HCT116 (cell line): ENCODE results near the gene OR10P1. TPM values are rescaled to one million over a fixed set of nuclear protein-coding genes. Genes with fewer than 3 reads are reported as not detected.

Source experiments
- ATAC-seq: fragments of 200-7000 bp; cut with Tn5 transposase; 2 replicates; pipeline ENCODE4 v1.9.1; 2020; ENCODE audit warnings: mild to moderate bottlenecking, moderate library complexity
- BruUV-seq: library from RNA; stranded (reverse); fragments of 400-500 nt; replicated peaks from 2 replicates; lab custom pipeline; 2021; lab: Mats Ljungman, UMichigan
- CTCF ChIA-PET: fragments of 300-600 bp; sonication (Branson Sonifier 250); formaldehyde crosslinking; loops from one replicate; lab custom pipeline; 2021; ENCODE audit warnings: antibody characterized with exemption; lab: Charles Lee
- POLR2A ChIA-PET: fragments of 300-600, 350-600 bp; sonication (Branson Sonifier 250); formaldehyde crosslinking; loops from one replicate; lab custom pipeline; 2021; ENCODE audit warnings: antibody characterized with exemption; lab: Charles Lee
- RAD21 ChIA-PET, 2 experiments: fragments of 300-600 bp; sonication (Branson Sonifier 250); formaldehyde crosslinking; loops; one replicate each; lab custom pipeline; 2023; ENCODE audit warnings: low total read pairs in 2 of 2; ENCODE audit not compliant: uncharacterized antibody in 2 of 2, unreplicated experiment in 2 of 2, low non-redundant PET in 1 of 2; lab: Charles Lee
- DNase-seq: peaks from one replicate; pipeline ENCODE4 v3.0.0-alpha.2; 2010; ENCODE audit warnings: low read depth, low spot score
- H2AFZ ChIP-seq: fragments of 200-600 bp; shearing (Covaris generic), sonication (generic); 2 replicates; pipeline ENCODE4 v1.6.1; 2017; ENCODE audit warnings: low read depth, mixed run types, mixed read lengths, antibody characterized with exemption, low read length; ENCODE audit not compliant: poor library complexity, severe bottlenecking
- H3K27ac ChIP-seq: 2 replicates; pipeline ENCODE4 v1.5.1; 2012; ENCODE audit warnings: low read depth, low read length
- H3K27me3 ChIP-seq: fragments of 200-600 bp; sonication (generic); 2 replicates; pipeline ENCODE4 v1.6.1; 2016; ENCODE audit warnings: mixed run types, low read length, mixed read lengths; ENCODE audit not compliant: insufficient read depth
- H3K36me3 ChIP-seq, 2 experiments: fragments of 200-500 bp in 1 of 2; fragments of 200-600 bp in 1 of 2; sonication (Bioruptor generic) in 1 of 2; sonication (generic) in 1 of 2; 2 replicates each; pipeline versions ENCODE4 v1.5.1 to v1.6.1; 2014 to 2016; ENCODE audit warnings: low read length in 2 of 2, inconsistent platforms in 1 of 2, mixed read lengths in 1 of 2, mixed run types in 1 of 2; ENCODE audit not compliant: insufficient read depth in 2 of 2, control insufficient read depth in 1 of 2
- H3K4me1 ChIP-seq, 2 experiments: fragments of 200-600 bp in 1 of 2; sonication (generic) in 1 of 2; 2 replicates each; pipeline versions ENCODE4 v1.5.1 to v1.6.1; 2012 to 2017; ENCODE audit warnings: low read length in 2 of 2, inconsistent platforms in 1 of 2, mild to moderate bottlenecking in 1 of 2, mixed read lengths in 1 of 2, mixed run types in 1 of 2, moderate library complexity in 1 of 2; ENCODE audit not compliant: insufficient read depth in 2 of 2, control insufficient read depth in 1 of 2
- H3K4me2 ChIP-seq: fragments of 200-600 bp; sonication (generic); 2 replicates; pipeline ENCODE4 v1.6.1; 2017; ENCODE audit warnings: mixed run types, low read length, mixed read lengths
- H3K4me3 ChIP-seq, 2 experiments: fragments of 200-600 bp in 1 of 2; sonication (generic) in 1 of 2; replicated peaks in 1 of 2; 2 replicates each; pipeline ENCODE4 v1.5.1; 2011 to 2016; ENCODE audit warnings: low read length in 2 of 2, control low read depth in 1 of 2, low read depth in 1 of 2, mild to moderate bottlenecking in 1 of 2, mixed read lengths in 1 of 2, mixed run types in 1 of 2
- H3K79me2 ChIP-seq: fragments of 200-600 bp; sonication (generic); 2 replicates; pipeline ENCODE4 v1.6.1; 2017; ENCODE audit warnings: mild to moderate bottlenecking, mixed run types, low read length, moderate library complexity, mixed read lengths; ENCODE audit not compliant: insufficient read depth
- H3K9ac ChIP-seq: fragments of 200-600 bp; sonication (generic); 2 replicates; pipeline ENCODE4 v1.6.1; 2016; ENCODE audit warnings: low read length, mixed read lengths
- H3K9me2 ChIP-seq: fragments of 200-600 bp; sonication (generic), shearing (Covaris generic); 2 replicates; pipeline ENCODE4 v1.6.1; 2017; ENCODE audit warnings: mixed run types, mild to moderate bottlenecking, moderate library complexity; ENCODE audit not compliant: insufficient read depth
- H3K9me3 ChIP-seq, 2 experiments: fragments of 200-500 bp in 1 of 2; fragments of 200-600 bp in 1 of 2; sonication (Bioruptor generic) in 1 of 2; sonication (generic) in 1 of 2; 2 replicates each; pipeline ENCODE4 v1.6.1; 2014 to 2017; ENCODE audit warnings: low read length in 2 of 2, mixed read lengths in 2 of 2, inconsistent platforms in 1 of 2, low read depth in 1 of 2, mild to moderate bottlenecking in 1 of 2, mixed run types in 1 of 2, moderate library complexity in 1 of 2; ENCODE audit not compliant: control insufficient read depth in 1 of 2, insufficient read depth in 1 of 2
- H4K20me1 ChIP-seq: fragments of 200-600 bp; sonication (generic), shearing (Covaris generic); 2 replicates; pipeline ENCODE4 v1.6.1; 2017; ENCODE audit warnings: mixed run types, mild to moderate bottlenecking, moderate library complexity; ENCODE audit not compliant: insufficient read depth
- ATF3 ChIP-seq: IDR thresholded peaks from 2 replicates; pipeline ENCODE4 v1.6.1; 2012
- CBX3 ChIP-seq: IDR thresholded peaks from 2 replicates; pipeline ENCODE4 v1.6.1; 2012; ENCODE audit warnings: low read depth
- CEBPB ChIP-seq: IDR thresholded peaks from 2 replicates; pipeline ENCODE4 v1.6.1; 2012; ENCODE audit warnings: low read depth
- CTCF ChIP-seq, 3 experiments: fragments of 200-600 bp in 1 of 3; sonication (generic) in 1 of 3; IDR thresholded peaks in 2 of 3; conservative IDR thresholded peaks in 1 of 3; 2 replicates each; pipeline ENCODE4 v1.5.1; 2012 to 2017; ENCODE audit warnings: low read depth in 2 of 3, low read length in 2 of 3, antibody characterized with exemption in 1 of 3, borderline replicate concordance in 1 of 3, control low read depth in 1 of 3, mild to moderate bottlenecking in 1 of 3, mixed read lengths in 1 of 3, mixed run types in 1 of 3, moderate library complexity in 1 of 3; ENCODE audit not compliant: insufficient read depth in 1 of 3
- EGR1 ChIP-seq: IDR thresholded peaks from 2 replicates; pipeline ENCODE4 v1.6.1; 2012; ENCODE audit warnings: low read depth
- ELF1 ChIP-seq: IDR thresholded peaks from 2 replicates; pipeline ENCODE4 v1.6.1; 2012; ENCODE audit warnings: low read depth, borderline replicate concordance
- EZH2 ChIP-seq: fragments of 200-600 bp; sonication (generic); IDR thresholded peaks from 2 replicates; pipeline ENCODE4 v1.6.1; 2017; ENCODE audit warnings: antibody characterized with exemption, mixed run types
- FOSL1 ChIP-seq: IDR thresholded peaks from 2 replicates; pipeline ENCODE4 v1.6.1; 2012; ENCODE audit warnings: low read depth
- JUND ChIP-seq: IDR thresholded peaks from 2 replicates; pipeline ENCODE4 v1.6.1; 2012
- POLR2A ChIP-seq: IDR thresholded peaks from 2 replicates; pipeline ENCODE4 v1.7.0; 2011; ENCODE audit warnings: borderline replicate concordance; ENCODE audit not compliant: insufficient read depth, insufficient read length; ENCODE audit errors: extremely low read depth
- RAD21 ChIP-seq: IDR thresholded peaks from 2 replicates; pipeline ENCODE4 v1.6.1; 2012; ENCODE audit warnings: low read depth, mild to moderate bottlenecking
- SIN3A ChIP-seq: IDR thresholded peaks from 2 replicates; pipeline ENCODE4 v1.6.1; 2012; ENCODE audit warnings: low read depth
- SP1 ChIP-seq: IDR thresholded peaks from 2 replicates; pipeline ENCODE4 v1.6.1; 2012; ENCODE audit warnings: low read depth
- SRF ChIP-seq: IDR thresholded peaks from 2 replicates; pipeline ENCODE4 v1.6.1; 2012; ENCODE audit warnings: low read depth
- TCF7L2 ChIP-seq: IDR thresholded peaks from 2 replicates; pipeline ENCODE4 v1.7.0; 2011; ENCODE audit warnings: borderline replicate concordance, inconsistent platforms; ENCODE audit not compliant: insufficient read depth, insufficient read length; ENCODE audit errors: extremely low read depth
- YY1 ChIP-seq: IDR thresholded peaks from 2 replicates; pipeline ENCODE4 v1.6.1; 2011; ENCODE audit warnings: low read length, low read depth, moderate library complexity, mild to moderate bottlenecking; ENCODE audit not compliant: insufficient replicate concordance; ENCODE audit errors: extremely low read depth
- ZNF274 ChIP-seq: fragments of 200-500 bp; sonication (Bioruptor generic); IDR thresholded peaks from 2 replicates; pipeline ENCODE4 v1.6.1; 2014; ENCODE audit warnings: mild to moderate bottlenecking, low read depth, low read length, inconsistent platforms
- intact Hi-C: fragments of 100-400 bp; cut with micrococcal nuclease; formaldehyde crosslinking; loops from 2 replicates; pipeline ENCODE4 v1.10.0; 2022
- total RNA-seq: library from RNA; stranded (reverse); gene quantifications from one replicate; pipeline ENCODE4 v1.2.1, GENCODE V29; 2021; ENCODE audit not compliant: unreplicated experiment
- TF ChIP-seq, protein P1 (sequence below): IDR thresholded peaks from 2 replicates; pipeline ENCODE4 v1.6.1; 2011; ENCODE audit warnings: mild to moderate bottlenecking, low read length, moderate library complexity; ENCODE audit not compliant: insufficient replicate concordance; ENCODE audit errors: extremely low read depth
- TF ChIP-seq, protein P2 (sequence below): IDR thresholded peaks from 2 replicates; pipeline ENCODE4 v1.6.1; 2012; ENCODE audit warnings: low read depth

The OR10P1 gene
- total RNA-seq, 1 experiment from 2014 or later, result not detected

- H3K36me3 ChIP-seq, result no peaks in the 10 kb centered on the region
- intact Hi-C loops, result no loop called here
- no peaks in the 10 kb centered on the region for H3K9me2 ChIP-seq
- no peaks in the 10 kb centered on the region for H4K20me1 ChIP-seq
- TF ChIP-seq TCF7L2 (no peak), ZNF274 (no peak), CTCF (IDR thresholded peaks at IDR 0.05 in 2 of 3, conservative IDR thresholded peaks at IDR 0.05 in 1 of 3; ENCODE audit: borderline replicate concordance in 1 of 3, insufficient read depth in 1 of 3, low read depth in 2 of 3, low read length in 2 of 3) (no peak), CBX3 (no peak), EZH2 (no peak), YY1 (no peak), ELF1 (no peak), SRF (no peak), FOSL1 (no peak), POLR2A (no peak), SIN3A (no peak), CEBPB (no peak), ATF3 (no peak), SP1 (no peak), JUND (no peak), RAD21 (no peak), EGR1 (no peak)
- TF ChIP-seq, protein P1, sequence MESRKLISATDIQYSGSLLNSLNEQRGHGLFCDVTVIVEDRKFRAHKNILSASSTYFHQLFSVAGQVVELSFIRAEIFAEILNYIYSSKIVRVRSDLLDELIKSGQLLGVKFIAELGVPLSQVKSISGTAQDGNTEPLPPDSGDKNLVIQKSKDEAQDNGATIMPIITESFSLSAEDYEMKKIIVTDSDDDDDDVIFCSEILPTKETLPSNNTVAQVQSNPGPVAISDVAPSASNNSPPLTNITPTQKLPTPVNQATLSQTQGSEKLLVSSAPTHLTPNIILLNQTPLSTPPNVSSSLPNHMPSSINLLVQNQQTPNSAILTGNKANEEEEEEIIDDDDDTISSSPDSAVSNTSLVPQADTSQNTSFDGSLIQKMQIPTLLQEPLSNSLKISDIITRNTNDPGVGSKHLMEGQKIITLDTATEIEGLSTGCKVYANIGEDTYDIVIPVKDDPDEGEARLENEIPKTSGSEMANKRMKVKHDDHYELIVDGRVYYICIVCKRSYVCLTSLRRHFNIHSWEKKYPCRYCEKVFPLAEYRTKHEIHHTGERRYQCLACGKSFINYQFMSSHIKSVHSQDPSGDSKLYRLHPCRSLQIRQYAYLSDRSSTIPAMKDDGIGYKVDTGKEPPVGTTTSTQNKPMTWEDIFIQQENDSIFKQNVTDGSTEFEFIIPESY, result no peak
- TF ChIP-seq, protein P2, sequence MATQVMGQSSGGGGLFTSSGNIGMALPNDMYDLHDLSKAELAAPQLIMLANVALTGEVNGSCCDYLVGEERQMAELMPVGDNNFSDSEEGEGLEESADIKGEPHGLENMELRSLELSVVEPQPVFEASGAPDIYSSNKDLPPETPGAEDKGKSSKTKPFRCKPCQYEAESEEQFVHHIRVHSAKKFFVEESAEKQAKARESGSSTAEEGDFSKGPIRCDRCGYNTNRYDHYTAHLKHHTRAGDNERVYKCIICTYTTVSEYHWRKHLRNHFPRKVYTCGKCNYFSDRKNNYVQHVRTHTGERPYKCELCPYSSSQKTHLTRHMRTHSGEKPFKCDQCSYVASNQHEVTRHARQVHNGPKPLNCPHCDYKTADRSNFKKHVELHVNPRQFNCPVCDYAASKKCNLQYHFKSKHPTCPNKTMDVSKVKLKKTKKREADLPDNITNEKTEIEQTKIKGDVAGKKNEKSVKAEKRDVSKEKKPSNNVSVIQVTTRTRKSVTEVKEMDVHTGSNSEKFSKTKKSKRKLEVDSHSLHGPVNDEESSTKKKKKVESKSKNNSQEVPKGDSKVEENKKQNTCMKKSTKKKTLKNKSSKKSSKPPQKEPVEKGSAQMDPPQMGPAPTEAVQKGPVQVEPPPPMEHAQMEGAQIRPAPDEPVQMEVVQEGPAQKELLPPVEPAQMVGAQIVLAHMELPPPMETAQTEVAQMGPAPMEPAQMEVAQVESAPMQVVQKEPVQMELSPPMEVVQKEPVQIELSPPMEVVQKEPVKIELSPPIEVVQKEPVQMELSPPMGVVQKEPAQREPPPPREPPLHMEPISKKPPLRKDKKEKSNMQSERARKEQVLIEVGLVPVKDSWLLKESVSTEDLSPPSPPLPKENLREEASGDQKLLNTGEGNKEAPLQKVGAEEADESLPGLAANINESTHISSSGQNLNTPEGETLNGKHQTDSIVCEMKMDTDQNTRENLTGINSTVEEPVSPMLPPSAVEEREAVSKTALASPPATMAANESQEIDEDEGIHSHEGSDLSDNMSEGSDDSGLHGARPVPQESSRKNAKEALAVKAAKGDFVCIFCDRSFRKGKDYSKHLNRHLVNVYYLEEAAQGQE, result no peak
- no peak overlapping the region for H3K9ac ChIP-seq
- no peak overlapping the region for H3K4me3 ChIP-seq
- RAD21 ChIA-PET, result no interaction called here
- H3K27ac ChIP-seq, result no peak overlapping the region
- no TSS peak for BruUV-seq
- H2AFZ ChIP-seq, result no peak overlapping the region
- CTCF ChIA-PET, result no interaction called here
- ATAC-seq, result no peak
- no peak for DNase-seq
- no peaks in the 10 kb centered on the region for H3K79me2 ChIP-seq
- H3K4me1 ChIP-seq, result no peaks in the 10 kb centered on the region
- POLR2A ChIA-PET, result no interaction called here
- H3K9me3 ChIP-seq, result no peaks in the 10 kb centered on the region
- peaks cover 15% of the 10 kb centered on the region; the same call in 1 of the 2 replicates for H3K27me3 ChIP-seq
- no peak overlapping the region for H3K4me2 ChIP-seq
Observed at GRCh38 chr12:55629058-55629841, 7.4 kb upstream of the OR10P1 start.
